AG09319 (cell line): ENCODE data around the gene DKK3.

Experiments
- DNase-seq: peaks from one replicate; pipeline ENCODE4 v3.0.0-alpha.2; 2010; ENCODE audit warnings: low read depth; ENCODE audit errors: extremely low read depth
- TF ChIP-seq, protein P1 (sequence below): IDR thresholded peaks from 2 replicates; pipeline ENCODE4 v1.5.1; 2011; ENCODE audit warnings: low read depth, mild to moderate bottlenecking, inconsistent platforms, low read length, moderate library complexity

The DKK3 gene

DNA sequence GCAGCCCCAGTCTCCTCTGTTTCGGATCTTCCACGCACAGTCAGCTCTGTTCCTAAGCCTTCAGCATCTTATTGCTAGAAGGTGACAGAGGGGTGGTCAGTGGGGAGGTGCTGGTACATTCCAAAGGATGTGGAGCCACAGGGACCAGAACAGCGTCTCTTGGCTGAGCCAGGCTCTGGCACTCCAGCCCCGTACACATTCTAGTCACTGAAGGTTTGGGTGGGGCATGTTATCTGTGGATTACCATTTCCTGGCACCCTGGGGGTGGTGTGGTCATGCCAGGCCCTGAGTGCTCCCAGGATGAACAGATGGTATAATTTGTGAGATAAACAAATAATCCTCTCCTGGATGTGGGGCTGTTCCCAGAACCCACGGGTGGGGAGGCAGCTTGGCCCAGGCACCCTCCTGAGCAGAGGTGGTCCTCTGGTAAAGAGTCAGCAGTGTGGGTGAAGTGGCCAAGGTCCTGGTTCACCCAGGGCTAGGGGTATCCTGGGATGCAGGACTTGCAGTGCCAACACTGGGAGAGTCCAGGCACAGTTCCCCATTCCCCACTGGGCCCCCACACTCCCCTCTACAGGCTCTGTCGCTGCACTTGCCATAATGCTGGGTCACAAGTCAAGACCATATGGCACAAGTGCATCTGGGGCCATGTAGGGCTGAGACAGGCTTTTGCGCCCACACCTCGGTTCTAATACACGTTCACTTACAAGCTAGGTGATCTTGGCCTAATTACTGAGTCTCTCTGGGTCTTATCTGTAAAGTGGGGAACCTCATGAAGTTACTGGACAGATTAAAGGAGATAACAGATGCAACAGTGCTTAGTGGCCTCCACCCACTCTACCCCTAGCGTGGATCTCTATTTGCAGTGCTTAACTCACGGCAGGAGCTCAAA, 33.0 kb downstream of the DKK3 start:
- TF ChIP-seq, protein P1, sequence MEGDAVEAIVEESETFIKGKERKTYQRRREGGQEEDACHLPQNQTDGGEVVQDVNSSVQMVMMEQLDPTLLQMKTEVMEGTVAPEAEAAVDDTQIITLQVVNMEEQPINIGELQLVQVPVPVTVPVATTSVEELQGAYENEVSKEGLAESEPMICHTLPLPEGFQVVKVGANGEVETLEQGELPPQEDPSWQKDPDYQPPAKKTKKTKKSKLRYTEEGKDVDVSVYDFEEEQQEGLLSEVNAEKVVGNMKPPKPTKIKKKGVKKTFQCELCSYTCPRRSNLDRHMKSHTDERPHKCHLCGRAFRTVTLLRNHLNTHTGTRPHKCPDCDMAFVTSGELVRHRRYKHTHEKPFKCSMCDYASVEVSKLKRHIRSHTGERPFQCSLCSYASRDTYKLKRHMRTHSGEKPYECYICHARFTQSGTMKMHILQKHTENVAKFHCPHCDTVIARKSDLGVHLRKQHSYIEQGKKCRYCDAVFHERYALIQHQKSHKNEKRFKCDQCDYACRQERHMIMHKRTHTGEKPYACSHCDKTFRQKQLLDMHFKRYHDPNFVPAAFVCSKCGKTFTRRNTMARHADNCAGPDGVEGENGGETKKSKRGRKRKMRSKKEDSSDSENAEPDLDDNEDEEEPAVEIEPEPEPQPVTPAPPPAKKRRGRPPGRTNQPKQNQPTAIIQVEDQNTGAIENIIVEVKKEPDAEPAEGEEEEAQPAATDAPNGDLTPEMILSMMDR = no peak
- no peak for DNase-seq

DNA sequence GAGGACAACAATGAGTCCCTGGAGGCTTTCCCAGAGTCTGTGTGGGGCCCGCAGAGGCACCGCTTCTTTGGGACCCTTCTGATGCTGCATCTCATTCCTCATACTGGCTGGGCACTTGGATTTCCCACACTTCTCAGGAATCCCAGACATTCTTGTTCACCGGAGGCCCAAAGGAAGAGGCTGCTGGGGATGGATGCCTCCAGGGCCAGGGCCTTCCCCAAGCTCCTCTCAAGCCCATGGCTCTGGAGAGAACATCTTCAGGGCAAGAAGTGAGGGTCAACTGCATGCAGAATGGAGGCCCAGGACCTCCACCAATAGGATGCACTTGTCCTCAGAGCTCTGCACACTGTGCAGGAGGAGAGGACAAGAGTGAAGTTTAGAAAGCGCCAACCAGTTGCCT, 34.6 kb downstream of the DKK3 start:
- no peak for DNase-seq
- TF ChIP-seq, protein P1 = no peak

GRCh38 chr11:11973361-11973800, 35.0 kb downstream of the DKK3 start:
- DNase-seq = peak; percentile 31
- TF ChIP-seq, protein P1 = no peak

DNA sequence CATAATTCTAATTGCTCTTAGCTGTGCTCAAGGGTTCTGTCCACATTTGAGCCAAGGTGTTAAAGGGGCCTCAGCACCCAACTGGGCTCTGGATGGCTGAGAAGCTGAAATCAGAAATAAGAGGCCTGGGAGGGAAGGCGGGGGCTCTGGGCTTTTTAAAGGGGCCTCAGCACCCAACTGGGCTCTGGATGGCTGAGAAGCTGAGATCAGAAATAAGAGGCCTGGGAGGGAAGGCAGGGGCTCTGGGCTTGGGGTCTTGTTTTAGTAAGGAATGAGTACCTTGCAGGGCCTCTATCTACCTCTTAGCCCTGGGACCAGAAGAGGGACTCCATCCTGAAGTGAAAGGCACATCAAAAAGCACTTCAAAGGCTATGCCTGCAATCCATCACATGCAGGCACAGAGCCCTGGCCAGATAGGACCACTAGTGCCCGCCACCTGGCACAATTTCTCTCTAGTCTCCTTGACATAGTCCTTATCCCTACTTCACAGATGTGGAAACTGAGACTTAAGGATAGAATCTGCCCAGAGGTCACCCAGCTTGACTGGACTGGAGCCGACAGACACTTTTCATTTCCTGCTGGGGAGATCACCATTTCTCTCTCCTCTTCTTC, 35.6 kb downstream of the DKK3 start:
- TF ChIP-seq, protein P1 = no peak
- no peak for DNase-seq

GRCh38 chr11:11971906-11972547, 36.4 kb downstream of the DKK3 start:
- no peak for DNase-seq
- TF ChIP-seq, protein P1 = no peak

GRCh38 chr11:11970556-11970955, 37.9 kb downstream of the DKK3 start:
- DNase-seq = no peak
- TF ChIP-seq, protein P1 = no peak
